A549 (cell line): Measurements from ENCODE around the gene PAFAH1B2. TPM values are rescaled to one million over a fixed set of nuclear protein-coding genes. Genes with fewer than 3 reads are reported as not detected.

Experiments used
- ATAC-seq, 2 experiments: fragments of 200-7000 bp in 1 of 2; fragments of >200 bp in 1 of 2; cut with Nextera tagmentation in 1 of 2; cut with Tn5 transposase in 1 of 2; 3 replicates each; pipeline versions ENCODE4 v1.8.0 to v1.9.1; 2018 to 2020; ENCODE audit warnings: mild to moderate bottlenecking in 1 of 2, moderate library complexity in 1 of 2
- CTCF ChIA-PET: fragments of 300-600 bp; sonication (Branson Sonifier 250); formaldehyde crosslinking; extraction: SDS; loops from one replicate; lab custom pipeline; 2021; ENCODE audit warnings: antibody characterized with exemption, inconsistent platforms; lab: Yijun Ruan, JAX
- POLR2A ChIA-PET: fragments of 350-600 bp; formaldehyde crosslinking; extraction: SDS; loops from one replicate; lab custom pipeline; 2021; ENCODE audit warnings: antibody characterized with exemption, inconsistent platforms; lab: Yijun Ruan, JAX
- DNase-seq, 2 experiments: peaks; one replicate each; pipeline versions ENCODE4 v3.0.0 to v3.0.0-alpha.2; 2011 to 2016; ENCODE audit warnings: low read depth in 1 of 2, low spot score in 1 of 2
- FAIRE-seq: peaks from 2 replicates; lab custom pipeline; 2011; peaks lifted over from hg19 to GRCh38; lab: Jason Lieb, UNC
- H3K27ac ChIP-seq, 2 experiments: fragments of >200 bp; sonication (Bioruptor Twin); formaldehyde crosslinking; 3 replicates each; pipeline ENCODE4 v1.5.1; 2016 to 2017
- H3K4me1 ChIP-seq: fragments of >200 bp; sonication (Bioruptor Twin); formaldehyde crosslinking; 3 replicates; pipeline ENCODE4 v1.6.1; 2016
- H3K4me2 ChIP-seq: fragments of >200 bp; sonication (Bioruptor Twin); formaldehyde crosslinking; 3 replicates; pipeline ENCODE4 v1.6.1; 2016
- H3K4me3 ChIP-seq: fragments of >200 bp; sonication (Bioruptor Twin); formaldehyde crosslinking; 3 replicates; pipeline ENCODE4 v1.5.1; 2016
- H3K9me3 ChIP-seq: fragments of >200 bp; sonication (Bioruptor Twin); formaldehyde crosslinking; 3 replicates; pipeline ENCODE4 v1.6.1; 2016
- ATOH8 ChIP-seq: fragments of 250-450 bp; sonication (Bioruptor Pico); IDR thresholded peaks from 2 replicates; pipeline ENCODE4 v1.5.0; 2020; ENCODE audit warnings: low read depth, mild to moderate bottlenecking, moderate library complexity
- BCL3 ChIP-seq: fragments of >200 bp; sonication (Bioruptor Twin); formaldehyde crosslinking; IDR thresholded peaks from 3 replicates; pipeline ENCODE4 v1.6.1; 2016
- CBX8 ChIP-seq: fragments of 200-600 bp; sonication (generic); IDR thresholded peaks from 2 replicates; pipeline ENCODE4 v1.6.1; 2016
- CHD4 ChIP-seq: fragments of 200-600 bp; sonication (generic); IDR thresholded peaks from 2 replicates; pipeline ENCODE4 v1.6.1; 2016; ENCODE audit warnings: antibody characterized with exemption, mild to moderate bottlenecking, borderline replicate concordance
- EHMT2 ChIP-seq: fragments of 200-600 bp; sonication (generic); IDR thresholded peaks from 2 replicates; pipeline ENCODE4 v1.6.1; 2016; ENCODE audit warnings: antibody characterized with exemption, low read depth, mild to moderate bottlenecking, moderate library complexity
- EP300 ChIP-seq, 2 experiments: fragments of >200 bp; sonication (Bioruptor Twin); formaldehyde crosslinking; IDR thresholded peaks; 2 replicates in 1 of 2; 3 replicates in 1 of 2; pipeline ENCODE4 v1.6.1; 2016 to 2017
- ESRRA ChIP-seq: fragments of 150-350 bp; IDR thresholded peaks from 2 replicates; pipeline ENCODE4 v1.6.1; 2014; ENCODE audit warnings: mild to moderate bottlenecking, low read length, borderline replicate concordance
- FOSL2 ChIP-seq, 2 experiments: fragments of 450-650 bp in 1 of 2; fragments of >200 bp in 1 of 2; sonication (Bioruptor Twin) in 1 of 2; formaldehyde crosslinking; IDR thresholded peaks; 2 replicates each; pipeline versions ENCODE4 v1.5.0 to v1.6.1; 2016 to 2020; ENCODE audit warnings: mild to moderate bottlenecking in 1 of 2, moderate library complexity in 1 of 2
- HDAC2 ChIP-seq: fragments of 200-600 bp; sonication (generic); IDR thresholded peaks from 2 replicates; pipeline ENCODE4 v1.6.1; 2016
- HES2 ChIP-seq: fragments of >200 bp; sonication (Bioruptor Twin); formaldehyde crosslinking; IDR thresholded peaks from 2 replicates; pipeline ENCODE4 v1.6.1; 2016
- HOXA7 ChIP-seq: fragments of 250-450 bp; sonication (Bioruptor Pico); IDR thresholded peaks from 2 replicates; pipeline ENCODE4 v1.5.0; 2020; ENCODE audit warnings: mild to moderate bottlenecking, moderate library complexity
- HOXB13 ChIP-seq: fragments of 250-450 bp; sonication (Bioruptor Pico); IDR thresholded peaks from 2 replicates; pipeline ENCODE4 v1.5.0; 2020; ENCODE audit warnings: low read depth, mild to moderate bottlenecking, moderate library complexity
- JUN ChIP-seq, 2 experiments: fragments of >200 bp; sonication (Bioruptor Twin); formaldehyde crosslinking; IDR thresholded peaks; 2 replicates in 1 of 2; 3 replicates in 1 of 2; pipeline ENCODE4 v1.6.1; 2016 to 2017
- JUNB ChIP-seq: fragments of >200 bp; sonication (Bioruptor Twin); formaldehyde crosslinking; IDR thresholded peaks from 2 replicates; pipeline ENCODE4 v1.6.1; 2016
- KDM1A ChIP-seq: fragments of 200-600 bp; sonication (generic); IDR thresholded peaks from 2 replicates; pipeline ENCODE4 v1.6.1; 2016; ENCODE audit warnings: low read depth, mild to moderate bottlenecking
- MAFK ChIP-seq: fragments of 450-650 bp; IDR thresholded peaks from 2 replicates; pipeline ENCODE4 v1.6.1; 2014; ENCODE audit not compliant: partially characterized antibody
- MAX ChIP-seq: IDR thresholded peaks from 2 replicates; pipeline ENCODE4 v1.6.1; 2012
- MAZ ChIP-seq: fragments of 150-350 bp; IDR thresholded peaks from 2 replicates; pipeline ENCODE4 v1.6.1; 2014; ENCODE audit warnings: antibody characterized with exemption, low read depth, low read length, borderline replicate concordance
- MYC ChIP-seq: IDR thresholded peaks from 2 replicates; pipeline ENCODE4 v1.6.1; 2012; ENCODE audit warnings: mild to moderate bottlenecking, inconsistent platforms, low read length, improper control_type of control experiment, borderline replicate concordance
- NFE2L2 ChIP-seq: fragments of 150-350 bp; conservative IDR thresholded peaks from 2 replicates; pipeline ENCODE4 v1.6.1; 2014; ENCODE audit warnings: low read length
- NPAS2 ChIP-seq: fragments of 250-450 bp; sonication (Bioruptor Pico); IDR thresholded peaks from 2 replicates; pipeline ENCODE4 v1.8.0; 2022; ENCODE audit warnings: mild to moderate bottlenecking, moderate library complexity, borderline replicate concordance
- NR3C1 ChIP-seq: fragments of >200 bp; sonication (Bioruptor Twin); formaldehyde crosslinking; IDR thresholded peaks from 3 replicates; pipeline ENCODE4 v1.6.1; 2017
- PHF8 ChIP-seq: fragments of 200-600 bp; sonication (generic); IDR thresholded peaks from 2 replicates; pipeline ENCODE4 v1.6.1; 2016; ENCODE audit warnings: low read depth, mild to moderate bottlenecking, antibody characterized with exemption, moderate library complexity, borderline replicate concordance
- POLR2A ChIP-seq: IDR thresholded peaks from 2 replicates; pipeline ENCODE4 v1.6.1; 2012; ENCODE audit warnings: mild to moderate bottlenecking, low read length
- RARB ChIP-seq: fragments of 250-450 bp; sonication (Bioruptor Pico); IDR thresholded peaks from 2 replicates; pipeline ENCODE4 v1.8.0; 2021; ENCODE audit warnings: mild to moderate bottlenecking, moderate library complexity
- RNF2 ChIP-seq: fragments of 200-600 bp; sonication (generic); IDR thresholded peaks from 2 replicates; pipeline ENCODE4 v1.6.1; 2016; ENCODE audit warnings: low read depth, mild to moderate bottlenecking, antibody characterized with exemption, moderate library complexity, borderline replicate concordance
- SMC3 ChIP-seq: fragments of >200 bp; sonication (Bioruptor Twin); formaldehyde crosslinking; IDR thresholded peaks from 3 replicates; pipeline ENCODE4 v1.6.1; 2018; ENCODE audit warnings: inconsistent platforms
- TP53 ChIP-seq: fragments of 250-450 bp; sonication (Bioruptor Pico); IDR thresholded peaks from 2 replicates; pipeline ENCODE4 v1.5.0; 2021; ENCODE audit warnings: mild to moderate bottlenecking, moderate library complexity
- USF2 ChIP-seq: fragments of 450-650 bp; IDR thresholded peaks from 2 replicates; pipeline ENCODE4 v1.6.1; 2014; ENCODE audit warnings: antibody characterized with exemption
- ZC3H11A ChIP-seq: fragments of 450-650 bp; IDR thresholded peaks from 2 replicates; pipeline ENCODE4 v1.6.1; 2014; ENCODE audit warnings: antibody characterized with exemption, mild to moderate bottlenecking
- ZFP36 ChIP-seq: fragments of 450-650 bp; IDR thresholded peaks from 2 replicates; pipeline ENCODE4 v1.6.1; 2014; ENCODE audit warnings: borderline replicate concordance; ENCODE audit not compliant: partially characterized antibody
- ZSCAN20 ChIP-seq: fragments of 250-450 bp; sonication (Bioruptor Pico); IDR thresholded peaks from 2 replicates; pipeline ENCODE4 v1.8.0; 2022; ENCODE audit warnings: mild to moderate bottlenecking, moderate library complexity
- WGBS: methylation state at CpG from one replicate; pipeline ENCODE4 v1.1.6; 2017; ENCODE audit errors: missing lambda C conversion rate; 5-methylcytosine and 5-hydroxymethylcytosine counted together
- polyA plus RNA-seq, 4 experiments: library from polyadenylated mRNA; depleted of rRNA in 3 of 4; stranded (reverse); fragments of >200 nt; fragmentation: RNase III in 1 of 4; extraction: RNeasy Plus Mini Kit Qiagen cat#74134 plus additional on column Dnase treatment in 1 of 4; gene quantifications; 2 replicates in 3 of 4; 3 replicates in 1 of 4; pipeline ENCODE4 v1.2.3, GENCODE V29; 2011 to 2017

PAFAH1B2 gene
- polyA plus RNA-seq, 2 of the 4 experiments (the other 2 are of a cell fraction): 32.9 to 55.3 TPM

GRCh38 chr11:117152066-117152465, 8.0 kb downstream of the PAFAH1B2 start:
- Histone ChIP-seq H3K9me3 (no peaks in the 10 kb centered on the region), H3K4me3 (no peak overlapping the region), H3K4me2 (no peak overlapping the region), H3K4me1 (peaks cover 5% of the 10 kb centered on the region; the same call in 2 of the 3 replicates), H3K27ac (no peak overlapping the region)
- CTCF ChIA-PET: no interaction called here
- TF ChIP-seq TP53 (CRISPR knock-in tag): no peak
- TF ChIP-seq HOXB13: no peak
- no peak for TF ChIP-seq POLR2A
- TF ChIP-seq MAX: no peak
- no peak for TF ChIP-seq HOXA7 (CRISPR knock-in tag)
- no peak for TF ChIP-seq ZSCAN20 (CRISPR knock-in tag)
- no peak for TF ChIP-seq BCL3
- DNase-seq: no peak
- FAIRE-seq: no peak
- 54% methylated on average over 2 of the region's 2 CpGs for WGBS
- no peak for ATAC-seq
- POLR2A ChIA-PET: interaction anchor here (0.9 kb wide), 1 partner anchor 28 kb away, joined by 3 read pairs; no protein-coding TSS in a partner anchor

DNA sequence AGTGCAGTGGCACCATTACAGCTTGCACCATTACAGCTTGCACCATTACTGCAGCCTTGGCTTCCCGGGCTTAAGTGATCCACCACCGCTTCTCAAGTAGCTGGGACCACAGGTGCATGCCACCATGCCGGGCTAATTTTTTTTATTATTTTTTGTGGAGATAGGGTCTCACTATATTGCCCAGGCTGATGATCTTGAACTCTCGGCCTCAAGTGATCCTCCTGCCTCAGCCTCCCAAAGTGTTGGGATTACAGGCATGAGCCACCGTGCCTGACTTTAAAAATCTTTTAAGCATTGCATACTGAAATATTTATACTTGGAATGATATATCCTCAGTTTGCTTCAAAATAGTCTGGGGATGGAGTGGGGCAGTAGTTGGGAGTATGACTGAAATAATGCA, 10.4 kb downstream of the PAFAH1B2 start:
- WGBS: 94% methylated on average over 5 of the region's 5 CpGs

GRCh38 chr11:117157507-117157906, 13.4 kb downstream of the PAFAH1B2 start:
- POLR2A ChIA-PET: no interaction called here
- H3K9me3 ChIP-seq: no peaks in the 10 kb centered on the region
- CTCF ChIA-PET: interaction anchor here (0.5 to 0.8 kb wide), 2 partner anchors 23 to 131 kb away, joined by 3 to 4 read pairs; no protein-coding TSS in a partner anchor
- no peak overlapping the region for H3K4me2 ChIP-seq
- no peak for DNase-seq
- WGBS: 95% methylated on average over 2 of the region's 2 CpGs
- H3K4me3 ChIP-seq: no peak overlapping the region
- no peak for FAIRE-seq
- TF ChIP-seq NR3C1 (no peak), EP300 (IDR thresholded peaks at IDR 0.05) (no peak), KDM1A (no peak), ZSCAN20 (CRISPR knock-in tag) (no peak), HES2 (no peak), MAZ (no peak), RARB (CRISPR knock-in tag) (no peak), CHD4 (no peak), USF2 (no peak), PHF8 (no peak), HDAC2 (no peak), RNF2 (no peak), MYC (no peak), JUNB (no peak)
- TF ChIP-seq, all 56 proteins: peak for 0
- ATAC-seq: no peak
- Histone ChIP-seq H3K4me1 (peaks cover 8% of the 10 kb centered on the region; the same call in 1 of the 3 replicates), H3K27ac (no peak overlapping the region)

More for the DNA sequence above, 10.4 kb downstream of the PAFAH1B2 start:
- H3K4me3 ChIP-seq: no peak overlapping the region
- ATAC-seq (no peak), FAIRE-seq (no peak), DNase-seq (no peak)
- no peak overlapping the region for H3K27ac ChIP-seq
- no peak overlapping the region for H3K4me2 ChIP-seq
- no peaks in the 10 kb centered on the region; the same call in 2 of the 3 replicates for H3K4me1 ChIP-seq
- ChIA-PET CTCF (interaction anchor here (1.5 to 1.7 kb wide), 2 partner anchors 9 to 13 kb away, joined by 3 to 10 read pairs; no protein-coding TSS in a partner anchor), POLR2A (no interaction called here)
- no peaks in the 10 kb centered on the region for H3K9me3 ChIP-seq
- no peak for TF ChIP-seq JUN (IDR thresholded peaks at IDR 0.05)
- TF ChIP-seq NPAS2: no peak
- TF ChIP-seq EHMT2: no peak
- TF ChIP-seq MAFK: no peak
- TF ChIP-seq ZC3H11A: no peak
- no peak for TF ChIP-seq SMC3
- no peak for TF ChIP-seq PHF8
- TF ChIP-seq EP300 (IDR thresholded peaks at IDR 0.05): no peak
- TF ChIP-seq FOSL2 (IDR thresholded peaks at IDR 0.05): no peak
- TF ChIP-seq FOSL2 (CRISPR knock-in tag; IDR thresholded peaks at IDR 0.05): no peak
- no peak for TF ChIP-seq ESRRA
- no peak for TF ChIP-seq ZFP36
- no peak for TF ChIP-seq CBX8
- TF ChIP-seq ATOH8 (CRISPR knock-in tag): no peak
- no peak for TF ChIP-seq NFE2L2
- no peak for TF ChIP-seq CHD4
